IPS-15b (cell line): ENCODE results near the gene GBP4.

Experiments
- H3K27me3 ChIP-seq: one replicate; pipeline ENCODE4 v1.6.1; 2013; ENCODE audit warnings: low read length; ENCODE audit not compliant: control insufficient read depth, insufficient read depth
- H3K36me3 ChIP-seq: one replicate; pipeline ENCODE4 v1.6.1; 2013; ENCODE audit warnings: low read length; ENCODE audit not compliant: control insufficient read depth, insufficient read depth
- H3K4me1 ChIP-seq: one replicate; pipeline ENCODE4 v1.6.1; 2013; ENCODE audit warnings: mild to moderate bottlenecking, low read length; ENCODE audit not compliant: control insufficient read depth, insufficient read depth
- H3K4me3 ChIP-seq: one replicate; pipeline ENCODE4 v1.5.1; 2013; ENCODE audit warnings: low read depth, low read length
- H3K9ac ChIP-seq: one replicate; pipeline ENCODE4 v1.6.1; 2013; ENCODE audit warnings: low read depth, mild to moderate bottlenecking, low read length
- H3K9me3 ChIP-seq: one replicate; pipeline ENCODE4 v1.6.1; 2013; ENCODE audit warnings: mild to moderate bottlenecking, low read length; ENCODE audit not compliant: control insufficient read depth, insufficient read depth

Gene GBP4

GRCh38 chr1:89199525-89200031 lies 836 bp upstream of the GBP4 start:
- H3K27me3 ChIP-seq, result peaks cover 2% of the 10 kb centered on the region
- no peaks in the 10 kb centered on the region for H3K36me3 ChIP-seq
- no peak overlapping the region for H3K9ac ChIP-seq
- H3K9me3 ChIP-seq, result no peaks in the 10 kb centered on the region
- H3K4me3 ChIP-seq, result no peak overlapping the region
- no peaks in the 10 kb centered on the region for H3K4me1 ChIP-seq

GRCh38 chr1:89198081-89198480 lies 661 bp downstream of the GBP4 start:
- Histone ChIP-seq H3K4me1 (no peaks in the 10 kb centered on the region), H3K9ac (no peak overlapping the region), H3K9me3 (no peaks in the 10 kb centered on the region), H3K27me3 (peaks cover 2% of the 10 kb centered on the region), H3K36me3 (no peaks in the 10 kb centered on the region), H3K4me3 (peak overlapping the region; percentile 45)

- H3K9me3 ChIP-seq, result no peaks in the 10 kb centered on the region
- no peaks in the 10 kb centered on the region for H3K36me3 ChIP-seq
- no peak overlapping the region for H3K9ac ChIP-seq
- H3K4me3 ChIP-seq, result no peak overlapping the region
- no peaks in the 10 kb centered on the region for H3K4me1 ChIP-seq
- peaks cover 2% of the 10 kb centered on the region for H3K27me3 ChIP-seq
These were observed 3.3 kb downstream of the GBP4 start for GRCh38 chr1:89195476-89195875.

- no peaks in the 10 kb centered on the region for H3K4me1 ChIP-seq
- H3K36me3 ChIP-seq, result no peaks in the 10 kb centered on the region
- H3K27me3 ChIP-seq, result no peaks in the 10 kb centered on the region
- no peak overlapping the region for H3K4me3 ChIP-seq
- no peak overlapping the region for H3K9ac ChIP-seq
- H3K9me3 ChIP-seq, result no peaks in the 10 kb centered on the region
These were observed 7.4 kb downstream of the GBP4 start for GRCh38 chr1:89191314-89191713.

GRCh38 chr1:89190017-89190416 lies 8.7 kb downstream of the GBP4 start:
- Histone ChIP-seq H3K36me3 (no peaks in the 10 kb centered on the region), H3K9ac (no peak overlapping the region), H3K4me1 (no peaks in the 10 kb centered on the region), H3K9me3 (no peaks in the 10 kb centered on the region), H3K27me3 (no peaks in the 10 kb centered on the region), H3K4me3 (no peak overlapping the region)

- no peaks in the 10 kb centered on the region for H3K9me3 ChIP-seq
- H3K27me3 ChIP-seq, result no peaks in the 10 kb centered on the region
- H3K4me1 ChIP-seq, result no peaks in the 10 kb centered on the region
- H3K9ac ChIP-seq, result no peak overlapping the region
- no peak overlapping the region for H3K4me3 ChIP-seq
- H3K36me3 ChIP-seq, result no peaks in the 10 kb centered on the region
These were observed 19.4 kb downstream of the GBP4 start for GRCh38 chr1:89179343-89179742.

GRCh38 chr1:89176971-89177370 lies 21.8 kb downstream of the GBP4 start:
- Histone ChIP-seq H3K9ac (no peak overlapping the region), H3K36me3 (no peaks in the 10 kb centered on the region), H3K4me3 (no peak overlapping the region), H3K4me1 (no peaks in the 10 kb centered on the region), H3K9me3 (no peaks in the 10 kb centered on the region), H3K27me3 (no peaks in the 10 kb centered on the region)

GRCh38 chr1:89175601-89176256 lies 23.0 kb downstream of the GBP4 start, which contains the start of gene GBP7:
Gene GBP7 (minus strand): TSS chr1:89176003. CDS start chr1:89171935, 4,068 bp downstream.
- no peak within 1 kb of the TSS for H3K4me3 ChIP-seq
- no peaks in the 10 kb centered on the region for H3K9me3 ChIP-seq
- no peaks in the 10 kb centered on the region for H3K4me1 ChIP-seq
- no peak within 1 kb of the TSS for H3K9ac ChIP-seq
- no peaks in the 10 kb centered on the region for H3K27me3 ChIP-seq
- H3K36me3 ChIP-seq, result no peaks in the 10 kb centered on the region

GRCh38 chr1:89174491-89174890 lies 24.3 kb downstream of the GBP4 start:
- Histone ChIP-seq H3K4me1 (no peaks in the 10 kb centered on the region), H3K4me3 (no peak overlapping the region), H3K9ac (no peak overlapping the region), H3K36me3 (no peaks in the 10 kb centered on the region), H3K9me3 (no peaks in the 10 kb centered on the region), H3K27me3 (no peaks in the 10 kb centered on the region)

GRCh38 chr1:89172468-89173143 lies 26.1 kb downstream of the GBP4 start:
- H3K9ac ChIP-seq, result no peak overlapping the region
- H3K4me1 ChIP-seq, result no peaks in the 10 kb centered on the region
- no peak overlapping the region for H3K4me3 ChIP-seq
- H3K36me3 ChIP-seq, result no peaks in the 10 kb centered on the region
- H3K9me3 ChIP-seq, result no peaks in the 10 kb centered on the region
- no peaks in the 10 kb centered on the region for H3K27me3 ChIP-seq

GRCh38 chr1:89171067-89171438 lies 27.7 kb downstream of the GBP4 start:
- no peaks in the 10 kb centered on the region for H3K4me1 ChIP-seq
- no peaks in the 10 kb centered on the region for H3K9me3 ChIP-seq
- H3K9ac ChIP-seq, result no peak overlapping the region

More at GRCh38 chr1:89171067-89171438, 27.7 kb downstream of the GBP4 start:
- no peak overlapping the region for H3K4me3 ChIP-seq
- H3K27me3 ChIP-seq, result no peaks in the 10 kb centered on the region
- H3K36me3 ChIP-seq, result no peaks in the 10 kb centered on the region
